Peyer's patch (tissue), 4 donors: Measurements from ENCODE around the gene RAET1G. TPM values are rescaled to one million over a fixed set of nuclear protein-coding genes. Genes with fewer than 3 reads are reported as not detected.

Source experiments
- DNase-seq, 3 donors: peaks; one replicate each; pipeline ENCODE4 v3.0.0-alpha.2; 2017 to 2019
- H3K27ac ChIP-seq, 4 donors: fragments of 200-600 bp; sonication (generic); one replicate each; pipeline ENCODE4 v1.5.1; 2016 to 2019
- H3K27me3 ChIP-seq, 2 donors: fragments of 200-600 bp; sonication (generic); one replicate each; pipeline ENCODE4 v1.5.1; 2019
- H3K36me3 ChIP-seq, 3 donors: fragments of 200-600 bp; sonication (generic); one replicate each; pipeline ENCODE4 v1.5.1; 2016 to 2019
- H3K4me1 ChIP-seq, 4 donors: fragments of 200-600 bp; sonication (generic); one replicate each; pipeline ENCODE4 v1.5.1; 2016 to 2019
- H3K4me3 ChIP-seq, 4 donors: fragments of 200-600 bp; sonication (generic); 1 replicate in 3 of 4; 2 replicates in 1 of 4; pipeline ENCODE4 v1.5.1; 2016 to 2019; ENCODE audit warnings: mild to moderate bottlenecking in 1 of 4
- H3K9me3 ChIP-seq, 4 donors: fragments of 200-600 bp; sonication (generic); one replicate each; pipeline ENCODE4 v1.5.1; 2016 to 2019; ENCODE audit warnings: mild to moderate bottlenecking in 1 of 4
- POLR2A ChIP-seq, 2 donors: fragments of 450-650 bp; IDR thresholded peaks; one replicate each; pipeline ENCODE4 v1.5.1; 2017; ENCODE audit warnings: antibody characterized with exemption in 2 of 2, mild to moderate bottlenecking in 2 of 2, moderate library complexity in 2 of 2
- total RNA-seq, 4 donors: library from RNA; depleted of rRNA; stranded (reverse); fragments of >200 nt; gene quantifications; one replicate each; pipeline ENCODE4 v1.1.0, GENCODE V29; 2016
- TF ChIP-seq, protein P1 (sequence below), 6 experiments: fragments of 450-650 bp in 4 of 6; fragments of 200-600 bp in 2 of 6; sonication (generic) in 1 of 6; IDR thresholded peaks; one replicate each; pipeline ENCODE4 v1.5.1; 2017 to 2019; ENCODE audit warnings: antibody characterized with exemption in 6 of 6, mild to moderate bottlenecking in 3 of 6, moderate library complexity in 1 of 6

RAET1G gene
- total RNA-seq, 4 donors from 2014 or later = not detected

DNA sequence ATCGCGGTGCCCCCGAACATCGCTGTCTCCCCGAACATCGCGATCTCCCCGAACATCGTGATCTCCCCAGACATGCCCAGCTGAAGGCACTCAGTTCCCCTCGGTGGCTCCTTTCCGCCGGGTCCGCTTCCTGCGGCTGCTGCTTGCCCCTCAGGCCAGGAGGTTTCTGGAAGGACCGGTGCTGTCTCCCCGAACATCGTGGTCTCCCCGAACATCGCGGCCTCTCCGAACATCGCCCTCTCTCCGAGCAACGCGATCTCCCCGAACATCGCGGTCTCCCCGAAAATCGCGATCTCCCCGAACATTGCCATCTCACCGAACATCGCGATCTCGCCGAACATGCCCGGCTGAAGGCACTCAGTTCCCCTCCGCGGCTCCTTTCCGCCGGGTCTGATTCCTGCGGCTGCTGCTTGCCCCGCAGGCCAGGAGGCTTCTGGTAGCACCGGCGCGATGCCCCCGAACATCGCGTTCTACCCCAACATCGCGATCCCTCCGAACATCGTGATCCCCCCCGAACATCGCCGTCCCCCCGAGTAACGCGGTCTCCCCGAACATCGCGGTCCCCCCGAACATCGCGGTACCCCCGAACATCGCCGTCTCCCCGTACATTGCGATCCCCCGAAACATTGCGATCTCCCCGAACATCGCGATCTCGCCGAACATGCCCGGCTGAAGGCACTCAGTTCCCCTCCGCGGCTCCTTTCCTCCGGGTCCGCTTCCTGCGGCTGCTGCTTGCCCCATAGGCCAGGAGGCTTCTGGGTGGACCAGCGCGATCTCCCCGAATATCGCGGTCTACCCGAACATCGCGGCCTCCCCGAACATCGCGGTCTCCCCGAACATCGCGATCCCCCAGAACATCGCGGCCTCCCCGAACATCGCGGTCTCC lies 41.6 kb upstream of the RAET1G start:
- Histone ChIP-seq H3K4me3 (peak overlapping the region; percentile 33 to 60 (median 53)), H3K27me3 (peaks cover 0 to 45% of the 10 kb centered on the region in 2 donors), H3K27ac (peak overlapping the region in 1 of 4 donors; percentile 25), H3K9me3 (peaks cover 0 to 3% (median 0%) of the 10 kb centered on the region in 4 donors), H3K36me3 (no peaks in the 10 kb centered on the region), H3K4me1 (peaks cover 0 to 26% (median 12%) of the 10 kb centered on the region in 4 donors)
- no peak for DNase-seq
- TF ChIP-seq, protein P1, sequence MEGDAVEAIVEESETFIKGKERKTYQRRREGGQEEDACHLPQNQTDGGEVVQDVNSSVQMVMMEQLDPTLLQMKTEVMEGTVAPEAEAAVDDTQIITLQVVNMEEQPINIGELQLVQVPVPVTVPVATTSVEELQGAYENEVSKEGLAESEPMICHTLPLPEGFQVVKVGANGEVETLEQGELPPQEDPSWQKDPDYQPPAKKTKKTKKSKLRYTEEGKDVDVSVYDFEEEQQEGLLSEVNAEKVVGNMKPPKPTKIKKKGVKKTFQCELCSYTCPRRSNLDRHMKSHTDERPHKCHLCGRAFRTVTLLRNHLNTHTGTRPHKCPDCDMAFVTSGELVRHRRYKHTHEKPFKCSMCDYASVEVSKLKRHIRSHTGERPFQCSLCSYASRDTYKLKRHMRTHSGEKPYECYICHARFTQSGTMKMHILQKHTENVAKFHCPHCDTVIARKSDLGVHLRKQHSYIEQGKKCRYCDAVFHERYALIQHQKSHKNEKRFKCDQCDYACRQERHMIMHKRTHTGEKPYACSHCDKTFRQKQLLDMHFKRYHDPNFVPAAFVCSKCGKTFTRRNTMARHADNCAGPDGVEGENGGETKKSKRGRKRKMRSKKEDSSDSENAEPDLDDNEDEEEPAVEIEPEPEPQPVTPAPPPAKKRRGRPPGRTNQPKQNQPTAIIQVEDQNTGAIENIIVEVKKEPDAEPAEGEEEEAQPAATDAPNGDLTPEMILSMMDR (IDR thresholded peaks at IDR 0.05) = no peak

DNA sequence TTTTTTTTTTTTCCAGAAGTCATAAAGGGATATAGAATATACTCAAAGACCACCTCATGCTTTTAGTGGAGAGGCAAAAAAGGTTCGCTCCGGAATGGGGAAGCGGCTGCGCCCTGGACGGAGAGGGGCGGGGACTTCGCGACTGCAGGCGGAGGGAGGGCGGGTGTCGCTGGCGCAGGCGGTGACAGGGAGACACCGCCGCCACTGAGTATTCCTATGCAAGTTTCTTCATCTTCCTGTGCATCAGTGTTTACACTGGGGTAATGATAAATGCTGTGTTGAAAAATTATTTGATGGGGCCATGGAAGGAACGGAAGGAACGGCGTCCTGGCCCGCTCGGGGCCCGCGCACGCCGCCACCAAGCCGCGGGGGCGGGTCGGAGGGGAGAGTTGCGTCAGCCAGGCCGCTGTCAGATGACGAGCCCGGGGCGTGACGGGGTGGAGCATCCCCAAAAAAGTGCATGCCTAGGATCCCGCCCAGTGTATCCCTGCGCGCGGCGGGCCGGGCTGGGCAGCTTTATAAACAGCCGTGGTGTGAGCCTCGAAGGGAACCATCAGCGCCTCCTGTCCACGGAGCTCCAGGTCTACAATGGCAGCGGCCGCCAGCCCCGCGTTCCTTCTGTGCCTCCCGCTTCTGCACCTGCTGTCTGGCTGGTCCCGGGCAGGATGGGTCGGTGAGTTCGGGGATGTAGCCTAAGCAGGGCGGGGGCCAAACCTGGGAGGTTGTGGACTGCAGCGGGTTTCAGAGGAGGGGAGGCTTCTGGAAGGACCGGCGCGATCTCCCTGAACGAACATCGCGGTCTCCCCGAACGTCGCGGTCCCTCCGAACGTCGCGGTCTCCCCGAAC lies 40.8 kb upstream of the RAET1G start, which contains the start of gene ULBP1:
Gene ULBP1, plus strand, starts transcription at position 482 of the 846 bp plus-strand sequence. Its CDS starts 107 bp downstream, at position 589.
- peak within 1 kb of the TSS; percentile 33 to 60 (median 53) for H3K4me3 ChIP-seq
- H3K36me3 ChIP-seq = no peaks in the 10 kb centered on the region
- H3K27me3 ChIP-seq = peaks cover 0 to 45% of the 10 kb centered on the region in 2 donors
- peak within 1 kb of the TSS in 1 of 4 donors; percentile 25 for H3K27ac ChIP-seq
- H3K9me3 ChIP-seq = peaks cover 0 to 3% (median 0%) of the 10 kb centered on the region in 4 donors
- peaks cover 0 to 26% (median 12%) of the 10 kb centered on the region in 4 donors for H3K4me1 ChIP-seq
- DNase-seq = peak; percentile 66 to 86 (median 76)
- no peak for TF ChIP-seq POLR2A (IDR thresholded peaks at IDR 0.05)
- TF ChIP-seq, protein P1 (IDR thresholded peaks at IDR 0.05) = no peak

DNA sequence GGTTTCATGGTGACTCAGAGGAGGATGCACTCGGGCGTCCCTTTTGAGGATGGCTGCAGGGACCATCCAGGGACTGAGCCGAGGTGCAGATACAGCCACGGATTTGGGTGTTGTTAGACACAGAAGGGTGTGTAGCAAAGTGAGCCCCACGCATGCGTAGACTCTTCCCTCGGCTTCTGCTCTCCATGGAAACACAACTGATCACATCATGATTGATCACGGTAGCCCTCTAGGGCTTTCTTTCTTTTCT lies 40.2 kb upstream of the RAET1G start:
- Histone ChIP-seq H3K36me3 (no peaks in the 10 kb centered on the region), H3K4me3 (peak overlapping the region; percentile 33 to 60 (median 53)), H3K27me3 (peaks cover 0 to 45% of the 10 kb centered on the region in 2 donors), H3K9me3 (peaks cover 0 to 3% (median 0%) of the 10 kb centered on the region in 4 donors), H3K27ac (no peak overlapping the region), H3K4me1 (peaks cover 0 to 26% (median 12%) of the 10 kb centered on the region in 4 donors)
- TF ChIP-seq POLR2A (IDR thresholded peaks at IDR 0.05) = no peak
- TF ChIP-seq, protein P1 (IDR thresholded peaks at IDR 0.05) = no peak
- peak in 1 of 3 donors; percentile 45 for DNase-seq

DNA sequence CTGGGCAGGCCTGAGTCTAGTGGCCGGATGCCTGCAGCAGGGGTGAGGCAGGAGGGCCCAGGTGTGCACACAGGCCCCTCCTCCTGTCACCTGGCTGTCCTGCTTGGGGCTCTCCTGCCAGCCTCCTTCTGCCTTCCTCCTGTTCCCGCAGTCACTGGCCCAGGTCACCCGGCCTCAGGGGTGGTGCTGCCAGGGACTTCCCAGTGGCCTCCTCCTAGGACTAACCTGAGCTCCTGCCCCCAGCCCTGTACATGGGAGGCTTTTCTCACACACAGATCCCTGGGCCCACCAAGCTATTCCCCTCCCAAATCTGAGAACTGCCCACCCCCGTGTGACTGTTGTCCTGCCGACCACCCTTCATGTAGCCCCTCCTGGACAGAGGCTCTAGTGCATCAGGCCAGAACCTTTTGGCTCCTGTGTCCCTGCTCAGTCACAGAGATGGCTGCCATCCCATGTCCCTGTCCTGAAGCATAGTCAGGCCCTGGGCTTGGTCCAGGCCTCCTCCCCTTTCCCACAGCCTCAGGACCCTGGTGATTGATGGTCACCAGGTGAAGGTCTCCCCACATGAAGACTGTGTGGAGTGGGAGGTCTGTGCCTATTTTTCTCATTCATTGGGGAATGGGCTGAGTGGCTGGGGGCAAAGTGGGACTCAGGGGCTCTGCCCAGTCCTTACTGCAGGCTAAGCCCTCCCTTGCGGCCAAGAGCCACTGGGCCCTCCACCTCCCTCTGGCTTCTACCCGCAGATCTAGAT lies 39.7 kb upstream of the RAET1G start:
- peaks cover 0 to 45% of the 10 kb centered on the region in 2 donors for H3K27me3 ChIP-seq
- no peak for TF ChIP-seq POLR2A (IDR thresholded peaks at IDR 0.05)
- H3K27ac ChIP-seq = no peak overlapping the region
- H3K36me3 ChIP-seq = no peaks in the 10 kb centered on the region
- H3K4me1 ChIP-seq = peaks cover 0 to 26% (median 12%) of the 10 kb centered on the region in 4 donors
- peak overlapping the region in 3 of 4 donors; percentile 49 to 60 (median 57) for H3K4me3 ChIP-seq
- DNase-seq = no peak
- H3K9me3 ChIP-seq = peaks cover 0 to 3% (median 0%) of the 10 kb centered on the region in 4 donors

DNA sequence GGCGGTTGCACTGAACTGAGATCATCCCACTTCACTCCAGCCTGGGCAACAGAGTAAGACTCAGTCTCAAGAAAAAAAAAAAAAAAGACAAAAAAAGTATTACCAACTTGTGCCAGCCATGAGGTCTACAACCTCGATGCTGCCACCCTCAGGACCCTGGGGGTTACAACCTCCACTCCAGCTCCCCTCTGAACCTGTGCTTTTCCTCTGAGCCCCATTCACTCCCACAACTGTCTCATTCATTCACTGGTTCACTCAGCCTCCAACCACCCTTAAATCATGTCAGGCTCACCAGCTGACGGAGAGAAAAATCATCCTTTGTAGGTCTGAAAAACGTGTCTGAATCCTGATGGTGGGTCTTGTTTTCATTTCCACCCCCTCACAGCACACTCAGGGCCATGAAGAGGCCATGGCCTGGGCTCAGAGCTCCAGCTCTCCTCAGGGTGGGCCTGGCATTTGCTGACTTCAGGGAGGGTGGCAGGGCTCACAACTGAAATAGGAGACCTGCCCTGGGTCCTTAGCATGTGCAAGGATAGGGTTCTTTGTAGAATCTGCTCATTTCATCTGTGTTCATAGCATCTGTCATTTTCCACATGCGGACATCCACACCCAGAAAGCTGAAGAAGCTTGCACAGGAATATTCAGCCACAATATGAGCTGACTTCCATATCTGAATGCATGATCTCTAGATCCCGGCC lies 39.0 kb upstream of the RAET1G start:
- TF ChIP-seq, protein P1 (IDR thresholded peaks at IDR 0.05) = no peak
- TF ChIP-seq POLR2A (IDR thresholded peaks at IDR 0.05) = no peak
- Histone ChIP-seq H3K27me3 (peaks cover 0 to 45% of the 10 kb centered on the region in 2 donors), H3K4me1 (peaks cover 0 to 26% (median 12%) of the 10 kb centered on the region in 4 donors), H3K36me3 (no peaks in the 10 kb centered on the region), H3K9me3 (peaks cover 0 to 3% (median 0%) of the 10 kb centered on the region in 4 donors), H3K27ac (no peak overlapping the region), H3K4me3 (no peak overlapping the region)
- DNase-seq = no peak
